DMS53 treated with DMSO at 0.1 percent for 48 hours (cell line): ENCODE data around the gene CA12.
"Not testable (repeated sequence)": the region's sequence is repeated elsewhere in the genome, so short reads cannot be mapped to it uniquely, and the experiment has no call there.

Experiments used
- DNase-seq: peaks from one replicate; lab custom pipeline; 2025; ENCODE audit not compliant: unreplicated experiment; lab: John Stamatoyannopoulos, UW

The CA12 gene

DNA sequence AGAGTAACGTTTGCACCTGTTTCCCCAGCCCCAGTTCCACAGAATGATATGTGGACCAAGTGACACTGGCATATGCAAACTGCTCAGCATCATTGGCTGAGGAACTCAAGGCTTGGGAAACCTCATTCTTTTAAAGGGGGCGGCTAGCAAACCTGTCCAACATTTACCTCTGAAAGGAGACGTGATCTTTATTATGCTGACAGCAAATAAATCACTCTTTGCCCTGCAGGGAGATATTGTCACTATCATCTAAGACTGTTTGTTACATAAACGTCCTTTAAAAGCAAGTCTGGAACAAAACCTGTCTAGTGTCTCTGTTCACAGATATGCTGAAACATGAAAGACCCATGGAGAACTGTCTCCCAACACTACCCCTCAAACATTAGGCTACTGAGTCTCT lies 21.5 kb downstream of the CA12 start:
- DNase-seq, result no peak

DNA sequence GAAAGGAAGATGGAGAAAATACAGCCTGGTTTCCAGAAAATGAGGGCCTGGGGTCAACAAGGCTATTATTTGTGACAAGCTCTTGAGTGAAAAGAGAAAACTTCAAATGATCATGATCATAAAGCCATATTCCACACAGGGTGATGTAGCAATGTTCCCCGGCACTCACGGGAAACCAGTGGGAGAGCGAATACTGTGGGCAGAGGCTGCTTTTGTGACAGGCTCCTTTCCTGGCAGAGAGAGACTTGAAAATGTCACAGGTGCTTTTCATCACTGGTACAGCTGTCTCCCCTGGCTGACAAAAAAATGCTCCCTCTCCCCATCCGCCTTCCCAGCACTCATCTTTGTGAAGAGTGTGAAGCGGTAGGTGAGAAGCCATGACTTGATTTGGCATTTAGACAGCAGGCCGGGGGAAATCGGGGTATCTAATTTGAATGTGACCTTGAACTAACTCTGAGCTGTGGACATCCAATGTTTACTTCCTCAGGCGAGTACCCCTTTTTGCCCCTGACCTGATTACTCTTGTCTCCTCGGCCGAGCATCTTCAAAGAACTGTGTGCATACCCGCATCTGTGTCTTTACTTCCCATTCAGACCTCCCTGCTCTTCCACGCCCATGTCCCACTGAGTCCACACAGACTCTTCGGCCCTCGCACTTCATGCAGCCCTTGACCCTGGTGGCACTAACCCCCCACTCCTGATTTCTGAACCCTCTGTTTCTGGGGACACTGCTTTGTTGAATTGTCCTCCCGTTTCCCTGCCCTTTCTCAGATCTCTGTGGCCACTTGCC lies 23.2 kb downstream of the CA12 start:
- DNase-seq, result no peak

DNA sequence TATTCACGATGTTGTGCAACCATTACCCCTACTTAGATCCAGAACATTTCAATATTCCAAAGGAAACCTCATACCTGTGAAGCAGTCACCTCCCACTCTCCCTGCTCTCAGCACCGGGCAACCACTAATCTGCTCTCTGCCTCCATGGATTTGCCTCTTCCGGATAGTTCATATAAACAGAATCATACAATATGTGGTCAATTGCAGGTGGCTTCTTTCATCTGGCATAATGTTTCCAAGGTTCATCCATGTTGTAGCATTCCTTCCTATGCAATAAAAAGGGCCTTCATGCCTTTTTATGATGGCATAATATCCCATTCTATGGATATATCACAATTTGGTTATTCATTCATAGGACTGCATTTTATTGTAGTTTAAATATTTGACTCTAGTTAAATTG lies 23.9 kb downstream of the CA12 start:
- no peak for DNase-seq

DNA sequence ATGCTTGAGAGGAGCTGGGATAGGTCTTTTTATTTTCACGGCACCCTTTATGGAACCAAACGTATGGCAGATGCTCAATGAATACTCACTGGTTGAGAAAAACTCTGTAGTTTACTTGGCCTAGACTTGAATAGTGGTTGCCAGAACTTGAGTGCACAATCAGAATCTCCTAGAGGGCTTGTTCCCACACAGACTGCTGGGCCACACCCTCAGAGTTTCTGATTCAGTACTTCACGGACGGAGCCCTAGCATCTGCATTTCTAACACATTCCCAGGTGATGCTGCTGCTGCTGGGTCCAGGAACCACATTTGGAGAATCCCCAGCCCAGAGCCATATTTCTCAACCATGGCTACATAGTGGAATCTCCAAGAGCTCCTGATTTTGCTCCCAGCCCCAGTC lies 24.6 kb downstream of the CA12 start:
- DNase-seq, result no peak

DNA sequence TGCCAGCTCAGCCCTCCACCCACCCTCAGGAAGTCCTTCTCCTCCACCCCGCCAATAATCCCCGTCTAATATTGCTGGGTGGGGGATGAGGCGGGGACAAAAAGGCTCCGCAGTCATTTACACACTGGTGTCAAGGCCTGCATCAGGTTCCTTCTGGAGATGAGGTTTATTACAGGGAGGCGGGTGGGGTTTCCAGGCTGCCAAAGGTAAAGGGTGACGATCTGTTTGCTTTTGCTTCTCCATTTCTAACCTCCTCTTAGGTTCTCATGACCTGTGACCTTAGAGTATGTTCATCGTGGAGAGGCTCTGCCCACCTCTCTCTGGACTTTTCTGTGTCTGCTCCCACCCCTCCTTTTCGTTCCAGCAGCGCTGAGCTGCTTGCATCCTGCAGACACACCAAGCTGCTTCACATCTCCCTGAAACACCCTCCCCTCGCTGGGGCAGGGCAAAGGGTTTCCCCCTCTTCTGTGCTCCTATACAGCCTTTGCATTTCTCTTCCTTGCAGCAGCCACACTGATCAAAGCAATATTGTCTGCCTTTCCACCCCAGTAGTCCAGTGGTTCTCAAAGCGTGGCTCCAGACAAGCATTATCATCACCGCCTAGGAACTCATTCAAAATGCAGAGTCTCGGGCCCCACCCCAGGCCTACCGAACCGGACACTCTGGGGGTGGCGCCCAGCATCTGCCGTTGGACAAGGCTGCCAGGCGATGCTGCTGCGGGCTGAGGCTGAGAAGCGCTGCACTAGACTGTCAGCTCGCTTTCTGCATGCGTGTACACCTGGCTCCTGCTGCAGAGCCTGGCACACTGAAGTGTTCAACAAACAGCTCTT lies 26.6 kb downstream of the CA12 start:
- peak; percentile 43 for DNase-seq

DNA sequence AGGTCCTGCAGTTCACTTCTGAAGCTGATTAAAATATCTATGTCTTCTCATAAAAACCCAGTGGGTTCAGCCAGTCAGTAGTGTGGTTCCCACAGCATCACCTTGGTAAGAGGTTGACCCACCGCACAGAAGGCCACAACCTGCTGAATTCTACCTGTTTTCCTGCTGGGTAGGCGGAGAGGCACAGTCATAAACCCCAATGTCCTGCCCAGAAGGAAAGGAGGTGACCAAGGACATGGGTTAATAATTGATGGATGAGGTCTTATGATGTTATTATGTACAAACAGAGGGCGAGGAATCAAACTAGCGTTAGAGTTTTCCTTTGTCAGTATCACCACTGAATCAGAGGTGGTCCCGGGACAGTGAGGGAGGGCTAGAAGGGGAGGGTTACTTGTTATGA lies 27.8 kb downstream of the CA12 start:
- peak; percentile 43 for DNase-seq

DNA sequence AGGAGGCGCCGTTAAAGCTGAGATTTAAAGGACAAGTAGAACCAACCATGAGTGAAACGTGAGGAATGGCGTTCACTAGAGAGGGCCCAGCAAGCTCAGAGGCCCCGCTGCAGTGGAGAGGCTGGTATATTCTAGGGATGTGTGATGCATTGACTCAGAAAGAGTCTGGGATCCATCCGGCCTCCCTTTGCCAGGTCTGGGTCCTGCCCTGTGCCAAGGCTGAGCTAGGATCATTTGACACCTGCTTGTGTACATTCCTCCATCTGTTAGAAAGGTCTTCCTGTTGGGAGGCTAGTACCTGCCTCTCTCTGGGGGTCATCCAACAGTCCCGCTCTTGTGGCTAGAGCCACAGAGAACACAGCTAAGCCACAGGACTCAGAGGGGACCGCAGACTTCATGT lies 28.4 kb downstream of the CA12 start:
- DNase-seq, result no peak

DNA sequence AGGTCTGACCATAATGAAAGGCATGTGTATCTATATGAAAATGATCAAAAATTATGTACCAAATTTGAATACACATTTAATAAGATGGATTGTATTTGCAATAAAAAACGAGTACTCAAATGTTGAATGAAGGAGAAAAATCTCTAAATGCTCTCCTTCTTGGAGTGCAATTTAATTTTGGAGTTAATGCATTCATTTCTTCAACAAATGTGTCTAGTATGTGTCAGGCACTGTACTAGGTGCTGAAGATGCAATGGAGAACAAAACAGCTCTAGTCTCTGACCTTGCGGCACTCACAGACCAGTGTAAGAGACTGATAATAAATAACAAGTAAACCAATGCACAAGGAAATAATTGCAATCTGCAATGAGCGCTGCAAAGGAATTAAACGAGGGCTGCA lies 28.8 kb downstream of the CA12 start:
- no peak for DNase-seq

DNA sequence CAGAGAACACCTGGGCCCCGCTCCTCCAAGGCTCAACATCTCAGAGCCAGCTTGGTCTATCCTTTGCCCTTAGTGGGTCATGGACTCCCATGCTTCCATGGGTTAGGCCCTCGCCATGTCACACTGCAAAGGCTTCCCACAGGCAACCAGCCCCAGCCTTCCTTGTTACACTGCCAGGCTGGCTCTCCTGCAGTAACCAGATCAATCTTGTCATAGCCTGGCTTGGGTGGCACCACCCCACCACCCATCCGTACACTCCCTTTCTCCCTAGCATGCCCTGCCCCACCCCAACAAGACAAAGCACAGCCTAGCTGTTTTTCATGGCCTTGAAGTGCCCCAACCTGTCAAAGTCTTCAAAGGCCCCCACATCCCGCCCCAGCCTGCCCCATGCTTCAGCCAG lies 30.5 kb downstream of the CA12 start:
- DNase-seq, result no peak

DNA sequence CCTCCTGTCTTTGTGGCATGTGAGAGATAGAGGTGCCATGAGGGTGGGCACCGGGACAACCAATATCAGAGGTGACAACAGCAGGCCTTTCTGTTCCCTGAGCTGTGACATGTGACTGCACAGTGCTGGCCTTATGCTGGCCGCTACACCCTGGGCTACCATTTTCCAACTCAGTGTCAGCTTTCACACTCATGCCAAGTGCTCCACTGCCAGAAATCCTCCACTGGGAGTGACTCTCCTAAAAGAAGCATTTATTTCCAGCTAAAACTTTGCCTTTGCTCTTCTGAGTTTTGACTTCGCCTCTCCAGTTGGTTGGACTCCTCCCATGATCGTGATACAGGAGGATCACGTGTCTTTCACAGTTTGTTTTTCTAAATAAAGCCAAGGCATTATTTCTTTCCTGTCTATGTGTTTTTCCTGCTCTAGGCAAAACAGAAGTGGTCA lies 31.4 kb downstream of the CA12 start:
- no peak for DNase-seq

DNA sequence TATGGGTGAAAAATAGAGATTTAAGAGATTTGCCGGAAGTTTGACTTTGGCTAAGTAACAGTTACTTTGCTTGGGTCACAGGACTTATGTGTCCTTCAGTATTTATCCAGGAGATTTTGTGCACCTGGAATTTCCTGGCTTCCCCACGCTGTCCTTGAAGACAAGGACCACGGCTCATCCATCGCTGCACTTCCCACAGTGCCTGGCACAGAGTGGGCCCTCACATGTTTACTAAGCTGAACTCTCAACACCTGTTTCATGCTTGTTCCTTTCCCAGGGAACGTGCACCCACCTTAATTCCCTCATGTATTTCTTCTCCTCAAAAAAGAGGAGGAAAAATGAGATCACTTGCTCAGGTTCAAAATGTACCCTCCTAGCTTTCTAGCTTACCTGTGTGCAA lies 32.0 kb downstream of the CA12 start:
- DNase-seq, result no peak

DNA sequence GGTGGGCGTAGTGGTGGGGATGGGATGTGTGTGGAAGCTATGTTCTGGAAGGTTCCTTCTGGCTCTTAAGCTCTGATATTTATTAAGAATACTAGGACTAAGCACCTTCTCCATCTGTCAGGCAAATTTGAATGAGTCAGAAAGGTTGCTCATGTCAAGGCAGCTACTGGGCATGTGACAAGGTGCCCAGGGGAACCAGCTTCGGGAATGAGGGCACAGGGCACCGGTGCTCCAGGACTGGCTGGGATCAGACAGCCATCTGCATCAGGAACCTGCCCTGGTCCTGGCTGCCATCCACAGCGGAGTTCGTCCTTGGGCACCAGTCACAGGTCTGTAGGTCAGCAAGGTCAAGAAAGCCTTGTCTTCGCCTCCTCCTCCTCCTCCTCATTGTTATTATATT lies 32.5 kb downstream of the CA12 start:
- no peak for DNase-seq

DNA sequence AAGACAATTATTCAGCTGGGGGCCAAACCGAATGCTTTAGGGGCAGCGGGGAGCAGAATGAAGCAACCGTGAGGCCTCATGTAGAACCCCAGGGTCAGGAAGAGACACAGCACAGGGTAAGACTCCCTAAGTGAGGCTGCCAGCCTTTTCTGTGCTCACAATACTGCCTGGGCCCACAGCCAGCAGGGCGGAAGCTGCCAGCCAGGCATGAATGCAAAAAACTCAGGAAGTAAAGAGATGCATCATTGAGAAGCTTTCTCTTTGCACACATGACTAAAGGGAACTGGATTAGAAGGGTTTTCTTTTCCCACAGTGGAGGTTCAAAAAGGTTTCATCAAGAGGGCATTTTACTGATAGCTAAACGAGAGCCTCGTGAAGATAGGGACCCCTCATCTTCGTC lies 33.3 kb downstream of the CA12 start:
- peak; percentile 69 for DNase-seq

DNA sequence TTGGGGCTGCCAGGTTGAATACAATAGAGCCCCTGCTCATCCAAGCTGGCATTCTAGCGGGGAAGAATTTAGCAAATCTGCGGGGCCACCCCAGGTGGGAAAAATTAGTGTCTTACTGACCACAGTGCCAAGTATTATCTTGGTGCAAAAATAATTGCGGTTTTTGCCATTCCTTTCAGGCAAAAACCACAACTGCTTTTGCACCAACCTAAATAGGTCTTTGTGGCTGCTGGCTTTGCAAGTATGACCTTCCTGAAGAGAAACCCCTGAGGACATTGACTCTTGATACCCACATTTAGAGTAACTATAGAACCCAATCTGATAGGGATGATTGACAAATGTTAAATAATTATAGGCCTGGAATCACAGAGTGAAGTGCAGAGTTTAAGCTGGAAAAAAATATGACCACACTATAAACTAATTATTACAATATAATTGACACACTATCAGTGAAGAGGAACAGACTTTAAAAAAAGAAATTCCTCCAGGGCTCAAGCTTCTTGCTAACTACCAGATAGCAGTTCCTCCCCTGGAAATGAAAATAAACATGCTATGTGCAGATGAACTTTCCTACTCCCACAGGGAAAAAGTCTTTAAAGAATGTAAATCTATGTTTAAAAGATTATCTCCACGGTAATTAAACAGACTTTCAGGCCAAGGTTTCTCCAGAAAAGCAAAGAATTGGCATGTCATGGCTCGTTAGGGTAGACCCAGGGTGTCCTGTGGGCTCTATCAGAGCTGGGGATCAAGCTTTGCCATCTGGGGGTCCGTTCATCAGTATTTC lies 34.4 kb downstream of the CA12 start:
- no peak for DNase-seq

DNA sequence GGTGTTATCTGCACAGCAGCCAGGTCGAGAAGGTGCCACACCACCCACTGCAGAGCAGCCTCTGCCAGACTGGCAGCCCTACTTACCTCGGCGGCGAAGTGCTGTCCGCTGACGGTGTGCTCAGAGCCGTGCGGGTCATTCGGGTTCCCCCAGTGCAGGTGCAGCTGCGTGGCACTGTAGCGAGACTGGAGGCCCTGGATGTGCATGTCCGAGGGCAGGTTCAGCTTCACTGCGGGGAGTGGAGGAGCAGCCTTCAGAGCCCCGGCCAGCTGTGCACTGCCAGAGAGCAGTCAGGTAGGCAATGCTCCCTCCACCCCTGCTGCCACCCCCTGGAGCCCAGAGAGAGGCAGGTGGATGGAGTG lies 36.3 kb downstream of the CA12 start:
- no peak for DNase-seq

DNA sequence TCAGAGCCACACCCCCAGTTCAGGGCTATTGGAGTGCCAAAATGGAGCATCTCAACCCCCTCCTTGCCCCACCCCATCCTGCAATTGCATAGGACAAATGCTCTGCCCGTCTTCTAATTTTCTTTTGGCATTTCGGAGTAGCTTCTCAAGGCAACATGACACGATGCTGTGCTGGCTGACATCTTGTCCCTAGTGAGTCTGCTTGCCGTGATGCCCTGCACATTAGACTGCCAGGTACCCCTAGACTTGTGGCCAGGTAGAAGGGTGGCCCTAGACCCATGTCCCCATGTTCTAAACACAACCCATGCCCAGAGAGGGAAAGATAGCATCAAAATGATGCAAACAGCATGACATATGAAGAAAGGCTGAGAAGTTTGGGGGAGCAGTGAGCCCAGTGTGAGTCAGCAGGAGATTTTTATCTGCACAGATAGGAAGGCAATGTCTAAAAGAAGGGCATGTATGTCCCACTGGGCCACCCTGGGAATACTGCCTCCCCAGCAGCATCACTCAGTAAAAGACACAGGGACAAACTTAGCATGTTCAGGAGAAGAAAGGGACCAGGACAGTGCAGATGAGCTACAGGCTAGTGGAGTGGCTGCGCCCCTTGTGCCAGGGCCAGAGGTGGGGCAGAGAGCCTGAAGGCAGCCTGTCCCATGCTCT lies 36.8 kb downstream of the CA12 start:
- DNase-seq, result no peak

DNA sequence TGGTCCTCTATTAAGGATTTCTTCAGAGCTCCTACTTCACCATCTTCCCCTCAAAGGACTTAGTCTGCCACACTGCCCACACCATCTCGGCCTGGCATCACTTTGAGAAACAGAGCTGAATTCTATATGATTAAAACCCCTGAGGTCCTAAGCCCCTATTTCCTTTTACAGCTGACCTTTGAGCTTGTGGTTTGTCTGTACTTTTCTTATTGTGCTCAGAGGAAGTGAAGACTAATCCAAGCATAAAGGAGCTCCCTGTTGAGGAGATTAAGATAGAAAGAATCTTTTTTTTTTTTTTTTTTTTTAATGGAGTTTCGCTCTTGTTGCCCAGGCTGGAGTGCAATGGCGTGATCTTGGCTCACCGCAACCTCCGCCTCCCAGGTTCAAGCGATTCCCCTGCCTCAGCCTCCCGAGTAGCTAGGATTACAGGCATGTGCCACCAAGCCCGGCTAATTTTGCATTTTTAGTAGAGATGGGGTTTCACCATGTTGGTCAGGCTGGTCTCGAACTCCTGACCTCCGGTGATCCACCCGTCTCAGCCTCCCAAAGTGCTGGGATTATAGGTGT lies 38.6 kb downstream of the CA12 start:
- DNase-seq, result not testable (repeated sequence)

DNA sequence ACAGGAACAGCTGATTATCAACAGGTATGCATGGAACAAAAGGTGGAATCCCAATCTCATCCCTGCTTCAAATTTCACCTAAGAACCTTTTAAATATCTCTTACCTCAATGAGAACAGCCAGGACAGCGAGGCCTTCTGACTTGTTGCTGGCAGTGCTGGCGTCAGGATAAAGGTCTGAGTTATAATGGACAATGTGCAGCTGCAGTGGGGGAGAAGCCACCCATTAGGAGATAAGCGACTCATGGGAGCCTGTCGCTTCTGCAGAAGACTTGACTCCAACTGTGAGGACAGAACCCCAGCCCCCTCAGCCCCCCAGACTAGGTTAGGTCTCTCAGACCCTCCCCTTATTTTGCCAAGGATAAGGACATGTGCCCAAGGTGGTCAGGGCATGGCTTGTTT lies 39.7 kb downstream of the CA12 start:
- DNase-seq, result no peak

DNA sequence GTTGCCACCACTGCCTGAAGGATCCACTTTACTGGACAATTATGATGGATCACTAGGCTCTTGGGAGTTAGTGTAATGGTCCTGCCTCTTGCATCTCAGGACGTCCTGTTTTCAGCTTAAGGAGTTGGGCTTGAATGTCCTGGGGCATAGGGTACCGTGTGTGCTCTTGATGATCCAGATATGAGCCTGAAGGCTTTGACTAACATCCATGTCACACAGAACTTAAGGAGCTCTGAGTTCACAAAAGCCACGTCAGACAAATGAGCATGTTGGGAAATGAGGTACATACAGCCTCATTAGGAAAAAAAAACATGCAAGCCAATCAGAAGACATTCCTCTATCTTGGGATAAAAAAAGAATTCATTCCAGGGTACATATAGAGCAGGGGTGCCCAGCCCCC lies 40.8 kb downstream of the CA12 start:
- DNase-seq, result no peak

DNA sequence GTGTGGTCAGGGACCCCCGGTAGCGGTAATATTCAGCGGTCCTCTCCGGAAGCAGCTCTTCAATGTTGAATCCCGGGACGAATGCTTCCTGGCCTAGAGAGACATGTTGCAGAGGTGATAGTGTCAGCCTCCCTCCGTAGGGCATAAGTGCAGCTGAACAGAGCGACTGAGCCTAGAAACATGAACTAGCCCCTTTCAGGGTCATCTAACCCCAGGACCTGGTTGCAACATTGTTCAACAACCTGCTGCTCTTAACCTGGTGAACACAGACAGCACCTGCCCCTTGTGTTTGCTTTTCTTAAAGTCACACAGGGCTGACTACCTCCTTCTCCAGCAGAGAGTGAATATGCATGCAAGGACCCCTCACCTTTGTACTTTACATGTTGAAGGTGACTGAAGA lies 41.3 kb downstream of the CA12 start:
- DNase-seq, result peak; percentile 28

DNA sequence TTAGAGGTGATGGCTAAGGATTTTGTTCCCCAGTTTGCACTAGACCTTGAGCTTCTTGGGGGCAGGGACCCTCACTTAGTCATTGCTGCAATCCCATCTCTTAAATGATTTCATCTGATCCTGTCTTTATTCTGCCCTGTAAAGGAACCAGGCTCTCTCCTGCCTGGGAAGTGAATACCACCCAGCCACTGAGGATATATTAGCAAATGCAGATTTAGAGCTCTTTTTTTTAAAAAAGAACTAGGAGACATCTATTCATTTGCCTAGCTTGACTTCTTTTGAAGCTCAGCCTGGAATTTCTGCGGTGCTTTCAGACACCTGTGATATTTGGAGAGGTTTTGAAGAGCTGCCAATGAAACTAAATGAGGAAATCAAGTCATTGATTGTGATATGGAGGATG lies 41.8 kb downstream of the CA12 start:
- DNase-seq, result no peak
